H9 (cell line): Measurements from ENCODE around the gene TRPV6. TPM values are rescaled to one million over a fixed set of nuclear protein-coding genes. Genes with fewer than 3 reads are reported as not detected.

Source experiments
- DNase-seq: peaks from one replicate; pipeline ENCODE4 v3.0.0-alpha.2; 2017
- H2AFZ ChIP-seq: one replicate; pipeline ENCODE4 v1.6.1; 2013; ENCODE audit warnings: mild to moderate bottlenecking, low read length, control low read depth, moderate library complexity
- H2AK5ac ChIP-seq: 2 replicates; pipeline ENCODE4 v1.6.1; 2013; ENCODE audit warnings: low read length, control low read depth, mixed read lengths; ENCODE audit not compliant: insufficient read length
- H2BK120ac ChIP-seq: one replicate; pipeline ENCODE4 v1.6.1; 2013; ENCODE audit warnings: low read depth, mild to moderate bottlenecking, low read length, control low read depth, inconsistent platforms; ENCODE audit not compliant: poor library complexity, severe bottlenecking
- H2BK12ac ChIP-seq: 2 replicates; pipeline ENCODE4 v1.6.1; 2013; ENCODE audit warnings: low read length, control low read depth, mixed read lengths, low read depth; ENCODE audit not compliant: insufficient read length
- H2BK15ac ChIP-seq: 2 replicates; pipeline ENCODE4 v1.6.1; 2013; ENCODE audit warnings: low read depth, low read length, control low read depth
- H2BK20ac ChIP-seq: one replicate; pipeline ENCODE4 v1.6.1; 2013; ENCODE audit warnings: low read depth, mild to moderate bottlenecking, low read length, control low read depth, inconsistent platforms; ENCODE audit not compliant: poor library complexity, severe bottlenecking
- H2BK5ac ChIP-seq: 2 replicates; pipeline ENCODE4 v1.6.1; 2013; ENCODE audit warnings: low read length, control low read depth, mixed read lengths; ENCODE audit not compliant: insufficient read length
- H3K14ac ChIP-seq: 2 replicates; pipeline ENCODE4 v1.6.1; 2013; ENCODE audit warnings: low read length, control low read depth; ENCODE audit not compliant: insufficient read depth
- H3K18ac ChIP-seq: 2 replicates; pipeline ENCODE4 v1.6.1; 2013; ENCODE audit warnings: low read depth, mild to moderate bottlenecking, mixed read lengths, low read length, control low read depth; ENCODE audit not compliant: insufficient read length
- H3K23ac ChIP-seq: 2 replicates; pipeline ENCODE4 v1.6.1; 2013; ENCODE audit warnings: low read length, control low read depth, mixed read lengths, low read depth; ENCODE audit not compliant: insufficient read length
- H3K23me2 ChIP-seq: 2 replicates; pipeline ENCODE4 v1.6.1; 2013; ENCODE audit warnings: low read depth, mild to moderate bottlenecking, mixed read lengths, low read length, control low read depth; ENCODE audit not compliant: insufficient read length, poor library complexity, severe bottlenecking
- H3K27ac ChIP-seq: 2 replicates; pipeline ENCODE4 v1.5.1; 2013; ENCODE audit warnings: low read length, control low read depth, mixed read lengths, low read depth; ENCODE audit not compliant: insufficient read length
- H3K27me3 ChIP-seq: 2 replicates; pipeline ENCODE4 v1.6.1; 2013; ENCODE audit warnings: low read length, control low read depth, inconsistent platforms; ENCODE audit not compliant: insufficient read depth
- H3K4ac ChIP-seq: 2 replicates; pipeline ENCODE4 v1.6.1; 2013; ENCODE audit warnings: low read depth, mild to moderate bottlenecking, control low read depth, inconsistent platforms, low read length, moderate library complexity
- H3K4me1 ChIP-seq: 2 replicates; pipeline ENCODE4 v1.6.1; 2013; ENCODE audit warnings: low read length, control low read depth, inconsistent platforms; ENCODE audit not compliant: insufficient read depth
- H3K4me2 ChIP-seq: 2 replicates; pipeline ENCODE4 v1.6.1; 2013; ENCODE audit warnings: low read length, control low read depth, mixed read lengths; ENCODE audit not compliant: insufficient read length, insufficient read depth
- H3K56ac ChIP-seq: 2 replicates; pipeline ENCODE4 v1.6.1; 2013; ENCODE audit warnings: low read depth, mild to moderate bottlenecking, mixed read lengths, low read length, control low read depth; ENCODE audit not compliant: insufficient read length
- H3K79me1 ChIP-seq: 2 replicates; pipeline ENCODE4 v1.6.1; 2013; ENCODE audit warnings: low read depth, mild to moderate bottlenecking, moderate library complexity, low read length, control low read depth, inconsistent platforms; ENCODE audit not compliant: insufficient read depth, poor library complexity, severe bottlenecking
- H3K79me2 ChIP-seq: 2 replicates; pipeline ENCODE4 v1.6.1; 2013; ENCODE audit warnings: low read length, control low read depth, inconsistent platforms; ENCODE audit not compliant: insufficient read depth
- H3K9ac ChIP-seq: 2 replicates; pipeline ENCODE4 v1.6.1; 2013; ENCODE audit warnings: low read length, control low read depth, mixed read lengths; ENCODE audit not compliant: insufficient read length; ENCODE audit errors: extremely low read depth
- H3K9me3 ChIP-seq: one replicate; pipeline ENCODE4 v1.6.1; 2013; ENCODE audit warnings: low read depth, low read length, inconsistent platforms; ENCODE audit not compliant: control insufficient read depth
- H3T11ph ChIP-seq: one replicate; pipeline ENCODE4 v1.6.1; 2013; ENCODE audit warnings: mild to moderate bottlenecking, low read length, control low read depth, inconsistent platforms
- H4K20me1 ChIP-seq: one replicate; pipeline ENCODE4 v1.6.1; 2013; ENCODE audit not compliant: control insufficient read depth, insufficient read length, insufficient read depth
- H4K5ac ChIP-seq: 2 replicates; pipeline ENCODE4 v1.6.1; 2013; ENCODE audit warnings: low read depth, mild to moderate bottlenecking, mixed read lengths, low read length, control low read depth; ENCODE audit not compliant: insufficient read length
- H4K8ac ChIP-seq: replicated peaks from 2 replicates; pipeline ENCODE4 v1.6.1; 2013; ENCODE audit warnings: low read length, control low read depth, mixed read lengths, low read depth; ENCODE audit not compliant: insufficient read length
- H4K91ac ChIP-seq: 2 replicates; pipeline ENCODE4 v1.6.1; 2013; ENCODE audit warnings: low read depth, mild to moderate bottlenecking, moderate library complexity, mixed read lengths, low read length, control low read depth; ENCODE audit not compliant: insufficient read length
- H3K27ac Mint-ChIP-seq, 3 experiments: 2 replicates in 2 of 3; 3 replicates in 1 of 3; pipeline ENCODE4 v1.8.0; 2020 to 2021; ENCODE audit warnings: mixed read lengths in 3 of 3, mild to moderate bottlenecking in 1 of 3, moderate library complexity in 1 of 3
- H3K27me3 Mint-ChIP-seq: 2 replicates; pipeline ENCODE4 v1.8.0; 2021; ENCODE audit warnings: low read depth, mild to moderate bottlenecking, moderate library complexity, mixed read lengths
- H3K36me3 Mint-ChIP-seq, 3 experiments: 2 replicates in 2 of 3; 3 replicates in 1 of 3; pipeline ENCODE4 v1.8.0; 2020 to 2021; ENCODE audit warnings: low read depth in 3 of 3, mixed read lengths in 3 of 3; ENCODE audit not compliant: insufficient read depth in 1 of 3
- H3K4me1 Mint-ChIP-seq, 2 experiments: 2 replicates each; pipeline ENCODE4 v1.8.0; 2020; ENCODE audit warnings: mixed read lengths in 2 of 2
- H3K4me3 Mint-ChIP-seq, 2 experiments: 2 replicates in 1 of 2; 3 replicates in 1 of 2; pipeline ENCODE4 v1.8.0; 2020 to 2021; ENCODE audit warnings: mild to moderate bottlenecking in 2 of 2, mixed read lengths in 2 of 2, moderate library complexity in 1 of 2
- H3K9me3 Mint-ChIP-seq, 2 experiments: 2 replicates in 1 of 2; 3 replicates in 1 of 2; pipeline ENCODE4 v1.8.0; 2020; ENCODE audit warnings: mild to moderate bottlenecking in 2 of 2, mixed read lengths in 2 of 2, moderate library complexity in 1 of 2
- CTCF ChIP-seq: fragments of 200-600 bp; sonication (generic); conservative IDR thresholded peaks from 3 replicates; pipeline ENCODE4 v1.8.0; 2021; ENCODE audit warnings: antibody characterized with exemption, mild to moderate bottlenecking
- WGBS: extraction: QIAGEN DNeasy Blood & Tissue Kit; methylation state at CpG from one replicate; pipeline ENCODE4 v1.1.7; 2013; ENCODE audit warnings: missing lambda C conversion rate, low lambda C conversion rate, mixed read lengths; ENCODE audit not compliant: insufficient read length; ENCODE audit errors: extremely low coverage; 5-methylcytosine and 5-hydroxymethylcytosine counted together
- total RNA-seq: library from RNA; stranded (reverse); gene quantifications from 2 replicates; pipeline ENCODE4 v1.2.1, GENCODE V29; 2021

Gene TRPV6
- total RNA-seq, 1 experiment from 2014 or later = 0.61 TPM

GRCh38 chr7:142917447-142917846 is 31.9 kb upstream of the TRPV6 start:
- Histone ChIP-seq H3K4me2 (no peak overlapping the region), H3K23me2 (no peaks in the 10 kb centered on the region), H3K9ac (no peak overlapping the region), H3K18ac (no peak overlapping the region), H3K14ac (no peak overlapping the region), H2BK5ac (no peak overlapping the region), H3K4ac (no peak overlapping the region), H3K79me2 (no peaks in the 10 kb centered on the region), H2BK120ac (no peak overlapping the region), H3K56ac (no peak overlapping the region), H3K23ac (no peak overlapping the region), H4K5ac (no peak overlapping the region), H4K20me1 (no peaks in the 10 kb centered on the region), H2AFZ (no peak overlapping the region), H2BK12ac (no peak overlapping the region), H3K79me1 (no peaks in the 10 kb centered on the region), H2BK15ac (no peak overlapping the region), H3K9me3 (no peaks in the 10 kb centered on the region), H3K4me1 (no peaks in the 10 kb centered on the region), H2BK20ac (no peak overlapping the region), H2AK5ac (no peak overlapping the region), H3K27ac (no peak overlapping the region), H3K27me3 (no peaks in the 10 kb centered on the region), H4K8ac (no peak overlapping the region), H4K91ac (no peak overlapping the region), H3T11ph (no peak overlapping the region)
- no peak for DNase-seq
- no CpG with 5 or more reads among the region's 3 CpGs for WGBS
- H3K36me3 Mint-ChIP-seq = no peaks in the 10 kb centered on the region
- no peak overlapping the region for H3K27ac Mint-ChIP-seq
- peaks cover 14% of the 10 kb centered on the region for H3K27me3 Mint-ChIP-seq
- TF ChIP-seq CTCF = no peak
- H3K4me1 Mint-ChIP-seq = peaks cover 4 to 7% of the 10 kb centered on the region in 2 experiments
- H3K9me3 Mint-ChIP-seq = 0 out of 5 replicates have a peak, but pooled peaks cover 0 to 3% of the 10 kb centered on the region in 2 experiments
- H3K4me3 Mint-ChIP-seq = no peak overlapping the region
